ENCODE data around the gene KRTAP10-3.
"Not testable (repeated sequence)": the region's sequence is repeated elsewhere in the genome, so short reads cannot be mapped to it uniquely, and the experiment has no call there.

- not testable (repeated sequence) for TF ChIP-seq CTCF, POLR2A (IDR thresholded peaks at IDR 0.05)
Measured at GRCh38 chr21:44601091-44601490, 42.5 kb upstream of the KRTAP10-3 start.

Data from heart left ventricle (tissue), 13 donors.